Testis (tissue), 2 donors: Measurements from ENCODE around the gene ZNF540.

ENCODE experiments used
- POLR2A ChIP-seq: fragments of 450-650 bp; IDR thresholded peaks from one replicate; pipeline ENCODE4 v1.6.1; 2017; ENCODE audit warnings: antibody characterized with exemption, mild to moderate bottlenecking, moderate library complexity
- TF ChIP-seq, protein P1 (sequence below), 3 experiments: fragments of 450-650 bp in 2 of 3; fragments of 200-600 bp in 1 of 3; sonication (generic) in 1 of 3; IDR thresholded peaks; one replicate each; pipeline ENCODE4 v1.5.1; 2016 to 2019; ENCODE audit warnings: antibody characterized with exemption in 3 of 3, mild to moderate bottlenecking in 2 of 3, moderate library complexity in 1 of 3

DNA sequence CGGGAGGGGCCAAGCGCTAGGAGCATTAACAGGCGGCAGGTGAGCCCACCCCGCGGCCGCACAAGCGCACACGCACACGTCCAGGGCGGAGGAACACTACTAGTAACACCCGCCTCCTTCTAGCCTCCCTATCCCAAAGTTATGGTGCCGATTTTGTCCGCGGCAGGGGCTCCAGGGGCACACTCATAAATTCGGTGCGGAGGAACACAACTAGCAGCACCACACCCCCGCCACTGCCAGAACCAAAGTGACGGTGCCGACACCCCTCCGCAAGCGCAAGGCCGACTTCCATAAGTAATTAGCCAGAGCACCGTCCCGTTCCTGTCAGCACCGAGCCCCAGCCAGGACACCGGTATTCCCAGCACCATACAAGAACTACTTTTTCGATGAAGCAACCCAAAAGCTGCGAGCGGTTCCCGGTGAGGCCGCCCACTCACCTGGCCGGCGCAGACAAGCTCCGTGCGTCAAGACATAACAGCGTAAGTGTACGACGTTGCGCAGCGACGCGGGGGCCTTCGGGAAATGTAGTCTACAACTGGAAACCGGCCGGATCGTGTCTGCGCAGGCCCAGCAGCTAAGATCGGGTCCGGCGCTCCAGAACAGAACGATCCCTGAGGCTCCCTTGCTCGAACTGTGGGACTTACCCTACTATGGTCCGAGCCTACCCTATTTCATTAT is at the start of gene ZNF540, which contains the start of gene ZNF571:
- TF ChIP-seq, protein P1, sequence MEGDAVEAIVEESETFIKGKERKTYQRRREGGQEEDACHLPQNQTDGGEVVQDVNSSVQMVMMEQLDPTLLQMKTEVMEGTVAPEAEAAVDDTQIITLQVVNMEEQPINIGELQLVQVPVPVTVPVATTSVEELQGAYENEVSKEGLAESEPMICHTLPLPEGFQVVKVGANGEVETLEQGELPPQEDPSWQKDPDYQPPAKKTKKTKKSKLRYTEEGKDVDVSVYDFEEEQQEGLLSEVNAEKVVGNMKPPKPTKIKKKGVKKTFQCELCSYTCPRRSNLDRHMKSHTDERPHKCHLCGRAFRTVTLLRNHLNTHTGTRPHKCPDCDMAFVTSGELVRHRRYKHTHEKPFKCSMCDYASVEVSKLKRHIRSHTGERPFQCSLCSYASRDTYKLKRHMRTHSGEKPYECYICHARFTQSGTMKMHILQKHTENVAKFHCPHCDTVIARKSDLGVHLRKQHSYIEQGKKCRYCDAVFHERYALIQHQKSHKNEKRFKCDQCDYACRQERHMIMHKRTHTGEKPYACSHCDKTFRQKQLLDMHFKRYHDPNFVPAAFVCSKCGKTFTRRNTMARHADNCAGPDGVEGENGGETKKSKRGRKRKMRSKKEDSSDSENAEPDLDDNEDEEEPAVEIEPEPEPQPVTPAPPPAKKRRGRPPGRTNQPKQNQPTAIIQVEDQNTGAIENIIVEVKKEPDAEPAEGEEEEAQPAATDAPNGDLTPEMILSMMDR (IDR thresholded peaks at IDR 0.05) = no peak
- TF ChIP-seq POLR2A = peak; percentile 6
